ENCODE data around the gene KLF13.

KLF13 gene

DNA sequence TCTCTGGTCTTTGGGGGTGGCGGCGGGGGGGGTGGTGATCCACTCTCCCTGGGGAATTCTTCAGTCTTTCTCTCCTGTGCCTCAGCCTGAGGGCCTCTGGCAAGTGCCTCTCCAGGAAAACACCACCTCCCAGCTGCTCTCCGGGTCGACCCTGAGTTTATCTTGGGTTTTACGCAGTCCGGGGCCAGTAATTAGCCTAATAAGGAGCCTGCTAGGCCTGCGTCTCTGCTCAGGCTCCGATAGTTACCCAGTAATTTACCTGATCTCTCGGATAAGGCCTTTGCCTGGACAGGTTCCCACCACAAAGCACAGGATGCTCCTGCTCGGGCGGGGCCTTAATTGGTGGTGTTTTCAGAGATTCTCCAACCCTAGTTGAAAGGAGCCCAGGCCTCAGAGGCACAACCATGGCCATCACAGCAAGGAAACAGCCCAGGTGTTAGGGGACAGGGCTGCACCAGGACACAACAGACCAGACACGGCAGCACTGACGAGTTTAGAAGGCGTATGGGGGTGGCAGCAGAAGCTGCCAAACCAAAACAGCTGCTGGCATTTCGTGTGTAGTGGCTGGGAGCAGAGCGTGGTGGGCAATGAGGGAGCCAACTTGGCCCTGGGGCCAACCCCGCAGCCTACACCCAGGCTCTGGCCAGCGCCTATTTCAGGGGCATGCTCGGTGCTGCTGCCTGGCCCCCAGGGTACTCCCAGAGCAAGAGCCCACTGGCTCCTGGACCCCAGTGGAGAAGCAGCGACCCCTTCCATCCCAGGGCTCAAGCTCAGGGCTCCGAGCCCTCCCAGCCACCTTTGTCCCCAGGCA lies 71.4 kb downstream of the KLF13 start:
- in situ Hi-C loops (cut with HindIII; ENCODE audit: low sequenced_read_pairs) = loop anchor here (5.0 kb wide), 1 partner anchor 41 kb away; no protein-coding TSS in a partner anchor

GRCh38 chr15:31398677-31399301 lies 72.2 kb downstream of the KLF13 start:
- in situ Hi-C loops (cut with HindIII; ENCODE audit: low sequenced_read_pairs) = loop anchor here (5.0 kb wide), 1 partner anchor 41 kb away; no protein-coding TSS in a partner anchor

DNA sequence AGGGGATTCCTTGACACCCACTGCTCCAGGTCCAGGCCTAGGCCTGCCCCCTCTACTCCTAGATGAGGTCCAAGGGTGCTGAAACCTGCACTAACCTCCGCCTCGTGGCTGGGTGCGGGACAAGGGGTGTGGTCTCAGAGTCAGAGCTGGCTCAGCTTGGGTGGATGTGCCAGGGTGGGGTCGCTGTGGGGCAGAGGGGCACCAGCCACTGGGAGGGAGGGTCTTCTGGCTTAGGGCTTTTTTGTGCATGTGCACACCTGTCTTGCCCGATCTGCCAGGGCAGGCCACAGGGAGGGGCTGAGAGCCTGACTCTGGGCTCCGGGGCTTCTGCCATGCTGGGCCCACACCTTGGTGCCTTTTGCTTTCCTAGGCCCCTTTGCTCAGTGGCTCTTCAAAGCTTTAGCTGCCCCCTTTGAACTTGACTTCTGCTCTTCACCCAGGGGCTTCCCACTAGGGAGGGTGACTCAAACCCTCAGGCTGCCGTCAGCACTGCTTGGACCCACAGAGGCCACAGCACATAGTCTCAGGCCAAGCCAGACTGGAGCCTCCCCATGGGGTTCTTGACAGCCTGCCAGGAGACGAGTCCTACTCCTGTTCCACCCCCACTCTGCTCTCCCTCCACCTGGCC lies 73.0 kb downstream of the KLF13 start:
- in situ Hi-C loops (cut with HindIII; ENCODE audit: low sequenced_read_pairs) = loop anchor here (5.0 kb wide), 1 partner anchor 42 kb away; no protein-coding TSS in a partner anchor

- in situ Hi-C loops (cut with HindIII; ENCODE audit: low sequenced_read_pairs) = no loop called here
Observed at GRCh38 chr15:31400222-31400927, 73.7 kb downstream of the KLF13 start.

DNA sequence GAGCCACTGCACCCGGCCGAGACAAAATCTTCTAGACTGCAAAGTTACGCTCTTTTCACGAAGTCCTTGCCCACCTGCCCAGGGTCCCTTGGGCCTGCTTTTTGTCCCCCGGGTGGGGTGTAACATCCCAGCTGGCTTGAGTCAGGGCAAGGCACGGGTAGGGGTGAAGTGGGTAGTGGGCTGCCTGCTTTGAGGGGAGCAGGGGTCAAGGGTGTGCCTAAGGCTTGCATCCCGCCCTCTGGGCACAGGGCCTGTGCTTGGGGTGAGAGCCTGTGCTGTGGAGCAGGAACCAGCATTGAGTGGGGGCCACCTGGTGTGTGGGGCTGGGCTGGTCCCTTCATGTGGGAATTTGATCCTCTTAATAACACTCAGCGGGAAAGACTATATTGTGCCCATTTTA lies 74.6 kb downstream of the KLF13 start:
- in situ Hi-C loops (cut with HindIII; ENCODE audit: low sequenced_read_pairs) = no loop called here

- in situ Hi-C loops (cut with HindIII; ENCODE audit: low sequenced_read_pairs) = no loop called here
Observed at GRCh38 chr15:31402003-31402402, 75.4 kb downstream of the KLF13 start.

DNA sequence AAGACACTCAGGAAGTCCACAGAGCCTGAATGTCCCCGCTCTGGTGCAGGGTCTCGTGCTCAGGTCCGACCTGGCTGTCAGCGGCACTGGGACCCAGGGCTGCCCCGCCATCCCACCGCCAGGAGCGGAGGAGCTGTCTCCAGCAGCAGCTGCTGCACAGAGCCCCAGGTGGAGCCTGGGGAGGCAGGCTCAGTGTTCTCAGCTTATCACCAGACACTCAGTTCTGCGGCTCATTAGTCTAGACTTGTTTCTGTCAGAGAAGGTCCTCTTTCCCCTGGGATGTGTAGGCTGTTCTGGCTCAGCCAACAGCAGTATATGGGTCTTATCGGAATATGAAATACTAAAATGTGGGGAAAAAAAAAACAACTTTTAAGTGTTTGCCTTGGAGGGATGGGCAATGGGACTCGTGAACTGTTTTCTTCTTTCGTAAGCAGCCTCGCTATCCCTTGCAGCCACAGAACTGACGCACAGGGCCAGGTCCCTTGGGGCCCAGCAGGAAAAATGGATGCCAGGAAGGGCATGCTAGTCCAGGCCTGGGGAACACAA lies 75.9 kb downstream of the KLF13 start:
- in situ Hi-C loops (cut with HindIII; ENCODE audit: low sequenced_read_pairs) = no loop called here

DNA sequence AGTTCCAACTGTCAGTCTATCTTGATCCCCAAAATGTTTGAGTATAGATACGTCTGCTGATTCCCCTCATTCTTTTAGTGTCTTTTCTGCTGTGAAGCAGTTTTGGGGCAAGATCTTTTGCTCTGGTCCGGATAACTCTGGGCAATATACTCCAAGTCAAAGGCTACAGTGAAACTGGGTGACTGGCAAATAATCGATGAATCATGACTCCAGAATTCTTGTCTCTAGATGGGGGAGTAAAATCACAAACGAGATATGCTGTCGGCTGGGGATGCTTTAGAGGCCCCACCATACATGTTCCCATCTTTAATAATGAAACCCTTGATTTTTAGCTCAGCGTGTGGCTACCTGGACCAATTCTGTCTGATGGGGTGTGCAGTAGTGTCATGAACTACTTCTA lies 76.5 kb downstream of the KLF13 start:
- in situ Hi-C loops (cut with HindIII; ENCODE audit: low sequenced_read_pairs) = no loop called here

GRCh38 chr15:31403606-31404005 lies 77.0 kb downstream of the KLF13 start:
- in situ Hi-C loops (cut with HindIII; ENCODE audit: low sequenced_read_pairs) = no loop called here

DNA sequence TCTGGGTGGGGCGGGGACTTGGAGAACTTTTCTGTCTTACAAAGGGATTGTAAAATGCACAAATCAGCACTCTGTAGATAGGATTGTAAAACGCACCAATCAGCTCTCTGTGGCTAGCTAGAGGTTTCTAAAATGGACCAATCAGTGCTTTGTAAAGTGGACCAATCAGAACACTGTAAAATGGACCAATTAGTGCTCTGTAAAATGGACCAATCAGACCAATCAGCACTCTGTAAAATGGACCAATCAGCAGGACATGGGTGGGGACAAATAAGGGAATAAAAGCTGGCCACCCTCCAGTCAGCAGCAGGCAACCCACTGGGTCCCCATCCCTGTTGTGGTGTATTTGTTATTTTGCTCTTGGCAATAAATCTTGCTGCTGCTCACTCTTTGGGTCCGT lies 77.7 kb downstream of the KLF13 start:
- in situ Hi-C loops (cut with HindIII; ENCODE audit: low sequenced_read_pairs) = no loop called here

DNA sequence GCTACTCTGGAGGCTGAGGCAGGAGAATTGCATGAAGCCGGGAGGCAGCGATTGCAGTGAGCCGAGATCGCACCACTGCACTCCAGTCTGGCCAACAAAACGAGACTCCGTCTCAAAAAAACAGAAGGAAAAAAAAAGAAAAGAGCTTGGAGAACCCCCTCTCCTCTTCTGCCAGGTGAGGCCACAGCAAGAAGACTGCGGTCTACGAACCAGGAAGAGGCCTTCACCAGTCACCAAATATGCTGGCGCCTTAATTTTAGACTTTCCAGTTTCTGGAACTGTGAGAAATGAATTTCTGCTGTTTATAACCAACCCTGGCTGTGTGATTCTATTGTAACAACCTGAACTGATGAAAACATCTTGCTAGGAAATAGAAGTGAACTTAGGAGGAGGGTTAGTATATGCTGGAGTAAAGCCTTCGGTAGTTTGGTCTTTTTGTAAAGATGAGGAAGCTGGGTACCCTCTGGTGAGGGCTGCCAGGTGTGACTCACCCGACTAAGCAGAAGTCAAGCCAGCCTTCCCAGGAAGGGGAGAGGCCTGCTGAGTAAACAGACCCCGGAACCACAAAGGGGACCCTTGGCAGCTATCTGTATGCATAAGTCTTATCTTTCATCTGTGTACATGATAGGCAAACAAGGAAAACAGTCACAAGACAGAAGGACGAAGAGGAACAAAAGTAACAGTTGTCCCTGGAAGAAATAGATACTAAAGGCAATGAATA lies 78.7 kb downstream of the KLF13 start:
- in situ Hi-C loops (cut with HindIII; ENCODE audit: low sequenced_read_pairs) = no loop called here

GRCh38 chr15:31407376-31407775 lies 80.7 kb downstream of the KLF13 start:
- in situ Hi-C loops (cut with HindIII; ENCODE audit: low sequenced_read_pairs) = no loop called here

GRCh38 chr15:31407851-31408250 lies 81.2 kb downstream of the KLF13 start:
- in situ Hi-C loops (cut with HindIII; ENCODE audit: low sequenced_read_pairs) = no loop called here

- in situ Hi-C loops (cut with HindIII; ENCODE audit: low sequenced_read_pairs) = no loop called here
Observed at GRCh38 chr15:31408724-31409123, 82.1 kb downstream of the KLF13 start.

DNA sequence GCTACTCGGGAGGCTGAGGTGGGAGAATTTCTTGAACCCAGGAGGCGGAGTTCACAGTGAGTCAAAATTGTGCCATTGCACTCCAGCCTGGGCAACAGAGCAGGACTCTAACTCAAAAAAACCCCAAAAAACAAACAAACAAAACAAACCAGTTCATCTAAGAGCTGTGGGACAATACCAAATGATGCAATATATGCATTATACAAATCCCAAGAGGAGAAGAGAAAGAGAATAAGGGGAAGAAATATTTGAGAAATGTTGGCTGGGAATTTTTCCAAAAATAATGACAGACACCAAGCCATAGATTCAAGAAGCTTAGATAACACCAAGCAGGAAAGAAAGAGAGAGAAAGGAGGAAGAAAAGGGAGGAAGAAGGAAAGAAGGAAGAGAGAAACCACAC lies 82.5 kb downstream of the KLF13 start:
- in situ Hi-C loops (cut with HindIII; ENCODE audit: low sequenced_read_pairs) = no loop called here

- in situ Hi-C loops (cut with HindIII; ENCODE audit: low sequenced_read_pairs) = no loop called here
Observed at GRCh38 chr15:31412824-31413223, 86.2 kb downstream of the KLF13 start.

GRCh38 chr15:31415201-31415600 lies 88.6 kb downstream of the KLF13 start:
- in situ Hi-C loops (cut with HindIII; ENCODE audit: low sequenced_read_pairs) = no loop called here

DNA sequence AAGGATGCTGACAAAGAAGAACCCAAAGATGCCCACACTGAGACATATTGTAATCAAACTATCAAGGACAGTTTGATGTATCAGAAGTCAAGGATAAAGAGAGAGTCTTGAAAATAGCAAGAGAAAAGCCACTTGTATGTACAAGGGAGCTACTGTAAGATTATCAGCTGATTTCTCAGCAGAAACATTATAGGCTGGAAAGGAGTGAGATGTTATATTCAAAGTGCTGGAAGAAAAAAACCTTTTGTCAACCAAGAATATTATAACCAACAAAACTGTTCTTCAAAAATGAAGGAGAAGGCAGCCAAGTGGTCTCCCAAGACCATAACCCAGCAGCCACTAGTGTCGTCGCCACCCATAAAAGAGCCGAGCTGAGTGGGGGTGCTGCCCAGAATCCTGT lies 93.2 kb downstream of the KLF13 start:
- in situ Hi-C loops (cut with HindIII; ENCODE audit: low sequenced_read_pairs) = no loop called here

GRCh38 chr15:31427411-31427810 lies 100.8 kb downstream of the KLF13 start:
- in situ Hi-C loops (cut with HindIII; ENCODE audit: low sequenced_read_pairs) = loop anchor here (5.0 kb wide), 1 partner anchor 70 kb away; no protein-coding TSS in a partner anchor
